Gastroesophageal sphincter (tissue), 4 donors: ENCODE data around the gene IGFBP2. TPM values are rescaled to one million over a fixed set of nuclear protein-coding genes. Genes with fewer than 3 reads are reported as not detected.

Source experiments
- ATAC-seq: fragments of 150-250 bp; one replicate; pipeline ENCODE4 v1.9.1; 2016; ENCODE audit warnings: mild to moderate bottlenecking, moderate library complexity
- H3K27ac ChIP-seq, 4 donors: fragments of 200-600 bp; sonication (generic) in 3 of 4; 1 replicate in 3 of 4; 2 replicates in 1 of 4; pipeline ENCODE4 v1.5.1; 2016 to 2019
- H3K27me3 ChIP-seq: fragments of 200-600 bp; sonication (generic); one replicate; pipeline ENCODE4 v1.5.1; 2019
- H3K36me3 ChIP-seq, 2 donors: fragments of 200-600 bp; sonication (generic); one replicate each; pipeline ENCODE4 v1.5.1; 2019; ENCODE audit warnings: control low read depth in 1 of 2
- H3K4me1 ChIP-seq, 3 donors: fragments of 200-600 bp; sonication (generic); 1 replicate in 2 of 3; 2 replicates in 1 of 3; pipeline ENCODE4 v1.5.1; 2016 to 2019; ENCODE audit warnings: control low read depth in 2 of 3
- H3K4me3 ChIP-seq, 2 donors: fragments of 200-600 bp; sonication (generic); one replicate each; pipeline ENCODE4 v1.5.1; 2019; ENCODE audit warnings: mild to moderate bottlenecking in 1 of 2, moderate library complexity in 1 of 2
- H3K9me3 ChIP-seq, 3 donors: fragments of 200-600 bp; sonication (generic); one replicate each; pipeline ENCODE4 v1.5.1; 2017 to 2019; ENCODE audit warnings: control low read depth in 2 of 3
- EP300 ChIP-seq: sonication (generic); formaldehyde crosslinking; IDR thresholded peaks from one replicate; pipeline ENCODE4 v1.6.1; 2017; ENCODE audit warnings: antibody characterized with exemption, mild to moderate bottlenecking
- POLR2A ChIP-seq, 2 donors: fragments of 450-650 bp; IDR thresholded peaks; one replicate each; pipeline ENCODE4 v1.6.1; 2017; ENCODE audit warnings: antibody characterized with exemption in 2 of 2, mild to moderate bottlenecking in 2 of 2, moderate library complexity in 1 of 2
- POLR2AphosphoS5 ChIP-seq: sonication (generic); formaldehyde crosslinking; IDR thresholded peaks from one replicate; pipeline ENCODE4 v1.6.1; 2017; ENCODE audit warnings: antibody characterized with exemption
- WGBS, 2 donors: methylation state at CpG; one replicate each; pipeline ENCODE4 v1.1.5; 2018; ENCODE audit warnings: low coverage in 1 of 2; 5-methylcytosine and 5-hydroxymethylcytosine counted together
- total RNA-seq, 4 donors: library from RNA; depleted of rRNA; stranded (reverse); fragments of >200 nt; gene quantifications; one replicate each; pipeline ENCODE4 v1.1.0, GENCODE V29; 2016
- TF ChIP-seq, protein P1 (sequence below), 4 experiments: fragments of 200-600 bp in 2 of 4; fragments of 450-650 bp in 2 of 4; sonication (generic) in 1 of 4; IDR thresholded peaks; one replicate each; pipeline ENCODE4 v1.5.1; 2017 to 2019; ENCODE audit warnings: antibody characterized with exemption in 4 of 4, mild to moderate bottlenecking in 2 of 4, moderate library complexity in 2 of 4

The IGFBP2 gene
- total RNA-seq, 4 donors from 2014 or later: 137 to 449 (median 301) TPM

DNA sequence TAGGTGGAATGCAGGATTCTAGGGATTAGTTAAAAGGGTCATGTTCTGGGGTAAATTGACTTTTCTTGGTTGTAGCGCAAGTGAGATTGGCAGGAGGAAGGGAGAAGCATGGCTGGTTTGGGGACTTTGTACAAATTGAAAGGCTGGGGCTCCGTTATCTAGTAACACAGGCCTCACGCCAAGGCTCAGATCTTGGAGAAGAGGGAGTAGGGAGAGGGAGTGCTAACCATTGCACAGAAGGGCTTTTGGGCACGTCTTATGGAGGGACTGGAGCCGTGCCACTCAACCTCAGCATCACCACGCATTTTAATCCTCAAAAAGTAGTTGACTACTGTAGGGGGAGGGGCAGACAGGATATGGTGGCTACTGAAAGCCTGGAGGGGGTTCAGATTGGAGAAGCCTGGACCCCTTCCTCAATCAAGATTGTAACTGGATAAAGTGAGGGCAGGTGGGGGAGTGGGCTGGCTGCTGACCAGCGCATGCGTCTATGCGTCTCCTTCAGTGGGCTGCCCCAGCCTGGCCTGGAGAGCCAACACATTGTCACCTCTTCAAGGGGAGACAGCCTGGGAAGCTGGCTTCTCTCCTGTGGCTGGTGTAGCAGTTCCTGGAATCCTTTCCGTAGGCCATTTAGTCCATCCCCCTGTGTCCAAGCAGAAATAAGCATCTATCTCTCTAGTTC, 47.9 kb downstream of the IGFBP2 start:
- Histone ChIP-seq H3K9me3 (no peaks in the 10 kb centered on the region), H3K4me1 (peaks cover 7 to 73% (median 41%) of the 10 kb centered on the region in 3 donors), H3K27ac (peak overlapping the region; percentile 27 to 93 (median 82)), H3K36me3 (peaks cover 0 to 59% of the 10 kb centered on the region in 2 donors), H3K27me3 (no peaks in the 10 kb centered on the region), H3K4me3 (no peak overlapping the region)
- 71 to 72% methylated on average over 6 to 9 of the region's 10 CpGs for WGBS, 2 donors
- TF ChIP-seq, protein P1, sequence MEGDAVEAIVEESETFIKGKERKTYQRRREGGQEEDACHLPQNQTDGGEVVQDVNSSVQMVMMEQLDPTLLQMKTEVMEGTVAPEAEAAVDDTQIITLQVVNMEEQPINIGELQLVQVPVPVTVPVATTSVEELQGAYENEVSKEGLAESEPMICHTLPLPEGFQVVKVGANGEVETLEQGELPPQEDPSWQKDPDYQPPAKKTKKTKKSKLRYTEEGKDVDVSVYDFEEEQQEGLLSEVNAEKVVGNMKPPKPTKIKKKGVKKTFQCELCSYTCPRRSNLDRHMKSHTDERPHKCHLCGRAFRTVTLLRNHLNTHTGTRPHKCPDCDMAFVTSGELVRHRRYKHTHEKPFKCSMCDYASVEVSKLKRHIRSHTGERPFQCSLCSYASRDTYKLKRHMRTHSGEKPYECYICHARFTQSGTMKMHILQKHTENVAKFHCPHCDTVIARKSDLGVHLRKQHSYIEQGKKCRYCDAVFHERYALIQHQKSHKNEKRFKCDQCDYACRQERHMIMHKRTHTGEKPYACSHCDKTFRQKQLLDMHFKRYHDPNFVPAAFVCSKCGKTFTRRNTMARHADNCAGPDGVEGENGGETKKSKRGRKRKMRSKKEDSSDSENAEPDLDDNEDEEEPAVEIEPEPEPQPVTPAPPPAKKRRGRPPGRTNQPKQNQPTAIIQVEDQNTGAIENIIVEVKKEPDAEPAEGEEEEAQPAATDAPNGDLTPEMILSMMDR (IDR thresholded peaks at IDR 0.05): no peak
- TF ChIP-seq POLR2AphosphoS5: no peak
- no peak for TF ChIP-seq POLR2A (IDR thresholded peaks at IDR 0.05)
- TF ChIP-seq EP300: no peak
- no peak for ATAC-seq

DNA sequence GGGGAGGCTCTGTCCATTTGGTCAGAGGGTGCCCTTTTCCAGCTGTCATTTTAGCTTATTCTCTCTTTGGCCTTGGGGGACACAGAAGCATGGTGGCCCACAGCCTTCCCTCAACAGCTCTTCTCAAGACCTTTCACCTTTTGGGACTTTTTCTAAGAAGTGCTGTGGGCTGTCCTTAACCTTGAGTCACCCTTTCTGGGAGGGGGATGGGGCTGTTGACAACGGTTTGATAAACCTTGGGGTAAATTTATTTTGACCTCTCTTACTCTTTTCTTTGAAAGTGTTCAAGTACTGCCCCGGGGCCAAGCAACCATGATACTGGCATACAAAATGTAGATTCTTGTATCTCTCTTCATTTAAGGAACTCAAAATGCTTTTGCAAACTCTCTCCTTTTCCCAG, 48.5 kb downstream of the IGFBP2 start:
- TF ChIP-seq, protein P1 (IDR thresholded peaks at IDR 0.05): no peak
- TF ChIP-seq EP300 (no peak), POLR2AphosphoS5 (no peak), POLR2A (IDR thresholded peaks at IDR 0.05) (no peak)
- peaks cover 0 to 59% of the 10 kb centered on the region in 2 donors for H3K36me3 ChIP-seq
- ATAC-seq: no peak
- H3K27me3 ChIP-seq: no peaks in the 10 kb centered on the region
- H3K4me3 ChIP-seq: no peak overlapping the region
- peak overlapping the region; percentile 27 to 93 (median 82) for H3K27ac ChIP-seq
- peaks cover 7 to 78% (median 41%) of the 10 kb centered on the region in 3 donors for H3K4me1 ChIP-seq
- no peaks in the 10 kb centered on the region for H3K9me3 ChIP-seq
- 36% methylated on average over 2 of the region's 2 CpGs; no CpG with 5 or more reads in 1 of the 2 donors for WGBS, 2 donors

DNA sequence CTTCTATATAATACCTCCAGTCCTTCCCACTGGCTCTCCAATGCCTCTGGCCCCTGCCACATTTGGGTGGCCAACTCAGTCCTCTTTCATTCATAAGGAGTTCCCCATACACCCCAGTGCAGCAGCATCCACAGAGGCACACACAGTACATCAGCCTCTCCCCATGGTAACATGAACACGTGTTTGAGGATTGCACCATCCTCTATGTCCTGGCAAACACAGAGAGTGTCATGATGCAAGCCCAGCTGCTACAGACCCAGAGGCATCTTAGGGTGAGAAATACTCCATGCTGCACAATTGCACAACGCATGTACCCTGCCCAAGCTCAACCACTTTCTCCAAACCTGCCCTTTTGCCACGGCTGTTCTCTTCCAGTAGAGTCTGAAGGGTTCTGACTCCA, 50.6 kb downstream of the IGFBP2 start:
- H3K4me3 ChIP-seq: no peak overlapping the region
- no peaks in the 10 kb centered on the region for H3K9me3 ChIP-seq
- peaks cover 12 to 100% (median 49%) of the 10 kb centered on the region in 3 donors for H3K4me1 ChIP-seq
- H3K27me3 ChIP-seq: no peaks in the 10 kb centered on the region
- peaks cover 0 to 48% of the 10 kb centered on the region in 2 donors for H3K36me3 ChIP-seq
- TF ChIP-seq EP300 (no peak), POLR2AphosphoS5 (peak; percentile 99)
- H3K27ac ChIP-seq: peak overlapping the region; percentile 78 to 93 (median 82)
- ATAC-seq: peak; percentile 94
- WGBS, 2 donors: 17 to 27% methylated on average over 1 to 2 of the region's 3 CpGs

DNA sequence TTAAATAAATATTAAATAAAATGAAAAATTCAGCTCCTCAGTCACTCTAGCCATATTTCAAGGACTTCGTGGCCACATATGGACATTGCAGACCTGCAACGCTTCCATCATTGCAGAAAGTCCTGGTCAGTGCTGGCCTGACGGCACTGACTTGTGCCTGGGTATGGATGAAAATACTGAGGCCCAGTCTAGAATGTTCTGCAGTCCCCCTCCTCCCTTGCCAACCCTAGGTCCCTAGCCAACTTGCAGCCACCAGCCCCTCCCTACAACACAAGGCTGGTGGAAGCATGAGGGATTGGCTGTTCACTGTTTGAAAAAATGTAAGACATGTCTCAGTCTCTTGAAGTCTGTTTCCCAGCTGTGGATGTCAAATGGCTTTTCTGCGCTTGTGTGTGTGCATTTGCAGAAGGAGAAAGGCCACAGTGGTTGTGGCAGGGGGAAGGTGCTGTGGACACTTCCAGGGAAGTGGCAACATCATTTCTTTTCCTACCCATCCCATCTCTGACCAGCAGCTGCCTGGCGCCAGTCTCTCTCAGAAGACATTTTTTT, 52.2 kb downstream of the IGFBP2 start:
- no peak for ATAC-seq
- Histone ChIP-seq H3K4me1 (peaks cover 10 to 100% (median 59%) of the 10 kb centered on the region in 3 donors), H3K9me3 (no peaks in the 10 kb centered on the region), H3K27ac (peak overlapping the region in 3 of 4 donors; percentile 53 to 93 (median 78)), H3K36me3 (peaks cover 0 to 48% of the 10 kb centered on the region in 2 donors), H3K4me3 (no peak overlapping the region), H3K27me3 (no peaks in the 10 kb centered on the region)
- WGBS, 2 donors: 40 to 74% methylated on average over 1 to 4 of the region's 5 CpGs
- TF ChIP-seq EP300 (no peak), POLR2AphosphoS5 (no peak), POLR2A (IDR thresholded peaks at IDR 0.05) (no peak)
- TF ChIP-seq, protein P1 (IDR thresholded peaks at IDR 0.05): no peak

DNA sequence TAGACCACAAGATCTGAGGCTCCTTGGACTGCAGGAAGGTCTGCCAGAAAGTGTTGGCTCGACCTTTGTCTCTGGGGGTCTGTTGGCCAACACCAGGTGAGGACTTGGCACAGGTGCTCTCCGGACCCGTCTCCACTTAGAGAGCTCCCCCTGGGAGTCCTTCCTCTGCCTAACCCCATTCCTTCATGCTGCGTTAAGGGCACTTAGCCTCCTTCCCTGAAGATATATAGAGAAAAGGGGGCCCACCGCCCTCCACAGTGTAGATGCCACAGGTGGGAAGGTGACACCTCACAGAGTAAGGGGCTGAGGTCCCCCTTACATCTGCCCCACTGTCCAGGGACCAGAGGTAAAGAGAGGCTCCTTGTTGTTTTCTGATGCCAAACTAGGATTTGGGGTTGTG, 53.9 kb downstream of the IGFBP2 start:
- peaks cover 10 to 94% (median 53%) of the 10 kb centered on the region in 3 donors for H3K4me1 ChIP-seq
- no peaks in the 10 kb centered on the region for H3K9me3 ChIP-seq
- no peaks in the 10 kb centered on the region for H3K27me3 ChIP-seq
- WGBS, 2 donors: 82% methylated on average over 2 of the region's 5 CpGs; no CpG with 5 or more reads in 1 of the 2 donors
- H3K4me3 ChIP-seq: no peak overlapping the region
- peaks cover 0 to 35% of the 10 kb centered on the region in 2 donors for H3K36me3 ChIP-seq
- H3K27ac ChIP-seq: peak overlapping the region in 3 of 4 donors; percentile 64 to 93 (median 92)
- no peak for TF ChIP-seq POLR2A (IDR thresholded peaks at IDR 0.05)
- TF ChIP-seq EP300: no peak
- ATAC-seq: no peak

DNA sequence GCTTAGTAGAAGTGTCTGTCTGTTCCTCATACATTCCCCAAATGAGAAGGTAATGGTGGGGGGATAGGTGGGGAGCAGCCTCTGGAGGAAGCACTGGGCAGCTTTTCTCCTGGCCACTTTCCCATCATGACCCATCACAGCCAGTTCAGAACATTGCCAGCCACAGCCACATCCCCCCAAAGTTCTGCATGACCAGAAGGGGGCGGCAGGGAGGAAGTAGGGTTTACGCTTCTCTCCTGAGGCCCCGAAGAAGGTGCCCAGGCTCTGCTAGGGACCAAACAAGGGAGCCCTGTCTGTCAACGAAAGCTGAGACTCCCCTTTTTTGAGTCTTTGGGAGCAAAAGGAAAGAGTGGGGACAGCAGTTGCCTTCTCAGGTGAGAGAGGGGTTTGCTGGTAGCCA, 54.4 kb downstream of the IGFBP2 start:
- Histone ChIP-seq H3K27ac (peak overlapping the region in 3 of 4 donors; percentile 64 to 93 (median 92)), H3K9me3 (no peaks in the 10 kb centered on the region), H3K4me3 (no peak overlapping the region), H3K4me1 (peaks cover 10 to 88% (median 54%) of the 10 kb centered on the region in 3 donors), H3K36me3 (peaks cover 0 to 35% of the 10 kb centered on the region in 2 donors), H3K27me3 (no peaks in the 10 kb centered on the region)
- no peak for ATAC-seq
- no peak for TF ChIP-seq EP300
- TF ChIP-seq, protein P1 (IDR thresholded peaks at IDR 0.05): peak in 3 of 4 experiments; percentile 7 to 40 (median 24)
- 14 to 60% methylated on average over 1 of the region's 4 CpGs for WGBS, 2 donors
